ENCODE data around the gene CKAP2. TPM values are rescaled to one million over a fixed set of nuclear protein-coding genes. Genes with fewer than 3 reads are reported as not detected.
"Not testable (repeated sequence)": the region's sequence is repeated elsewhere in the genome, so short reads cannot be mapped to it uniquely, and the experiment has no call there.

CKAP2 gene
- total RNA-seq, 1 donor from 2014 or later: 7.4 TPM

GRCh38 chr13:52510221-52510797, 55.0 kb downstream of the CKAP2 start:
- DNase-seq (ENCODE audit: low spot score); intact Hi-C loops (cut with DNase I): not testable (repeated sequence)

DNA sequence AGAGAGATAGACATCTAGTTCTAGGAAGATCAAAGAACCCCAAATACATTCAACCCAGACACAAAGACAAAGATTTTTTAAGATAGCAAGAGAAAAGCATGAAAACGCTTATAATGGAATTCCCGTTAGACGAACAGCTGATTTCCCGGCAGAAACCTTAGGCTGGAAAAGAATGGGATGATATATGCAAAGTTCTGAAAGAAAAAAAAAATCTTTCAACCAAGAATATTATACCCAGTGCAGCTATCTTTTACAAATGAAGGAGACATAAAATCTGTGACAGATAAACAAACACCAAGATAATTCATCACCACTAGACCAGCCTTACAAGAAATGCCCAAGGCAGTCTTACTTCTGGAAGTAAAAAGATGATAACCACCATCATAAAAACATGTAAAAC, 56.3 kb downstream of the CKAP2 start:
- intact Hi-C loops (cut with DNase I); DNase-seq (ENCODE audit: low spot score): not testable (repeated sequence)

GRCh38 chr13:52513957-52514596, 58.8 kb downstream of the CKAP2 start:
- intact Hi-C loops (cut with DNase I); DNase-seq (ENCODE audit: low spot score): not testable (repeated sequence)

GRCh38 chr13:52523323-52523722, 68.0 kb downstream of the CKAP2 start:
- intact Hi-C loops (cut with DNase I); DNase-seq (ENCODE audit: low spot score): not testable (repeated sequence)

Other genes with a start within 250 kb of the CKAP2 start
- 6.8 TPM for gene THSD1, start 49.3 kb upstream of the CKAP2 start, total RNA-seq
- 30.2 TPM for gene VPS36, start 4.8 kb upstream of the CKAP2 start, total RNA-seq
- gene HNRNPA1L2, start 187.0 kb downstream of the CKAP2 start, total RNA-seq: 4.3 TPM
- 49.1 TPM for gene SUGT1, start 197.4 kb downstream of the CKAP2 start, total RNA-seq